Erythroblast (primary cell): ENCODE measurements around the gene COL6A3.

ENCODE experiments used
- GATA1 ChIP-seq: IDR thresholded peaks from 2 replicates; pipeline ENCODE4 v1.6.1; 2011; ENCODE audit warnings: low read depth, mild to moderate bottlenecking, control low read depth, low read length, moderate library complexity
- POLR2A ChIP-seq: IDR thresholded peaks from 2 replicates; pipeline ENCODE4 v1.6.1; 2011; ENCODE audit warnings: mild to moderate bottlenecking, low read length

DNA sequence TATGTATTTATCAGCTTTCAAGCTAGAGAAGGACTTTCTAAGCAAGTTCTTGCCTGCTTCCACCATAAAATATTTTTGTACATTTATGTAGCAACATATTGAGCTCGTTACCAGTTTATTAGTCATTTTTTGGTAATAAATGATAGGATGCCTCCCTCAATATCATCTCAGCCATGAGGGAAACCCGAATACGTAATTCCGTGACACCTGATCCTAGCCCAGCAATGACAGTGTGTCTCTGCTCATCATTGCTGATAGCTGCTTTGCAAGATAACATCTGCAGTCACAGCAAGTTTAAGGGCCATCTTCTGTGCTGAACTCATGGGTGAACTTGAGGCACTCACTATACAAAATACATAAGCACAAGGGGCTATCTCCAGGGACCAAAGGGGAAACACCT lies 62.2 kb downstream of the COL6A3 start:
- no peak for TF ChIP-seq POLR2A
- TF ChIP-seq GATA1: no peak
